K562 (cell line): Measurements from ENCODE around the gene CRIM1. TPM values are rescaled to one million over a fixed set of nuclear protein-coding genes. Genes with fewer than 3 reads are reported as not detected.

Experiments used
- ZKSCAN3 ChIP-seq: fragments of 250-450 bp; sonication (Bioruptor Pico); IDR thresholded peaks from 2 replicates; pipeline ENCODE4 v1.4.0; 2020
- ZNF165 ChIP-seq: fragments of 250-450 bp; sonication (Bioruptor Pico); IDR thresholded peaks from 2 replicates; pipeline ENCODE4 v1.4.0; 2020; ENCODE audit warnings: borderline replicate concordance
- ZNF217 ChIP-seq: sonication (generic); formaldehyde crosslinking; IDR thresholded peaks from 2 replicates; pipeline ENCODE4 v1.8.0; 2022; ENCODE audit warnings: mild to moderate bottlenecking, missing genetic modification reagents
- polyA plus RNA-seq, 8 experiments: library from polyadenylated mRNA; depleted of rRNA in 4 of 8; stranded (reverse) in 5 of 8; unstranded in 3 of 8; fragments of >200 nt; fragmentation: Nextera tagmentation in 2 of 8; fragmentation: Illumina TruSeq in 1 of 8; extraction: Ambion mirVana in 2 of 8; extraction: Trizol in 1 of 8; gene quantifications; 2 replicates each; pipeline versions ENCODE4 v1.2.1 to v1.2.3, GENCODE V29; 2011 to 2014; ENCODE audit warnings: inconsistent platforms in 1 of 8, missing spikeins in 1 of 8
- total RNA-seq, 7 experiments: library from RNA; depleted of rRNA in 6 of 7; stranded (reverse); fragments of >200 nt in 6 of 7; fragmentation: Illumina TruSeq in 2 of 7; extraction: Trizol in 2 of 7; gene quantifications; 2 replicates each; pipeline versions ENCODE4 v1.2.1 to v1.2.3, GENCODE V29; 2011 to 2021; ENCODE audit warnings: low replicate concordance in 1 of 7
- TF ChIP-seq, protein P1 (sequence below), 2 experiments: IDR thresholded peaks; 2 replicates each; pipeline ENCODE4 v1.6.1; 2012; ENCODE audit warnings: improper control_type of control experiment in 2 of 2, low read depth in 2 of 2, low read length in 2 of 2, borderline replicate concordance in 1 of 2
- TF ChIP-seq, protein P2 (sequence below): fragments of 450-650 bp; IDR thresholded peaks from 2 replicates; pipeline ENCODE4 v1.6.1; 2016; ENCODE audit warnings: mild to moderate bottlenecking, moderate library complexity
- TF ChIP-seq, protein P3 (sequence below), 2 experiments: IDR thresholded peaks; 2 replicates each; pipeline ENCODE4 v1.6.1; 2011; ENCODE audit warnings: borderline replicate concordance in 1 of 2, control low read depth in 1 of 2, low read depth in 1 of 2, low read length in 1 of 2, mild to moderate bottlenecking in 1 of 2, mixed read lengths in 1 of 2, moderate library complexity in 1 of 2; ENCODE audit not compliant: insufficient read depth in 1 of 2, insufficient read length in 1 of 2, poor library complexity in 1 of 2, severe bottlenecking in 1 of 2; ENCODE audit errors: extremely low read depth in 1 of 2

The CRIM1 gene
- total and polyA plus RNA-seq, 9 of the 15 experiments (the other 6 are each of a cell fraction or from before 2014, with no cell fraction given): 0.01 to 0.36 (median 0.06) TPM; not detected in 1

DNA sequence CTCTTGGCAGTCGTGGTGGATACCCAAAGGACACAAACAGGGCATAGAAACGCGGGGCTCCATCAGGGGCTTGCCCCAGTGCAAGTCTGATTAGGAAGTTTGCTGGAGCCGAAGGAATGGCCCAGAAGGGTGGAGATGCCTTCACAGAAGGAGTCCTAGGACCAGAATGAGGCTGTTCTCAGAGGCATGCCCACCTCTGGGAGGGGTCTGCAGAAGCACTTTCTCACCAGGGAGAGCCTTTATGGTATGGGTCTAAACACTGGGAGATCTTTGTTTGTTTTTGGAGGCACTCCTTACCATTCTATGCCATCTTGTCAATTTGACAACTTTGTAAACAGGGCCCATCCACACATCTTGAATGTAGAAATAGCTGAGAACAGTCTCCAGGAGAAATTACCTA, 75.0 kb downstream of the CRIM1 start (continued):
- TF ChIP-seq, protein P1, sequence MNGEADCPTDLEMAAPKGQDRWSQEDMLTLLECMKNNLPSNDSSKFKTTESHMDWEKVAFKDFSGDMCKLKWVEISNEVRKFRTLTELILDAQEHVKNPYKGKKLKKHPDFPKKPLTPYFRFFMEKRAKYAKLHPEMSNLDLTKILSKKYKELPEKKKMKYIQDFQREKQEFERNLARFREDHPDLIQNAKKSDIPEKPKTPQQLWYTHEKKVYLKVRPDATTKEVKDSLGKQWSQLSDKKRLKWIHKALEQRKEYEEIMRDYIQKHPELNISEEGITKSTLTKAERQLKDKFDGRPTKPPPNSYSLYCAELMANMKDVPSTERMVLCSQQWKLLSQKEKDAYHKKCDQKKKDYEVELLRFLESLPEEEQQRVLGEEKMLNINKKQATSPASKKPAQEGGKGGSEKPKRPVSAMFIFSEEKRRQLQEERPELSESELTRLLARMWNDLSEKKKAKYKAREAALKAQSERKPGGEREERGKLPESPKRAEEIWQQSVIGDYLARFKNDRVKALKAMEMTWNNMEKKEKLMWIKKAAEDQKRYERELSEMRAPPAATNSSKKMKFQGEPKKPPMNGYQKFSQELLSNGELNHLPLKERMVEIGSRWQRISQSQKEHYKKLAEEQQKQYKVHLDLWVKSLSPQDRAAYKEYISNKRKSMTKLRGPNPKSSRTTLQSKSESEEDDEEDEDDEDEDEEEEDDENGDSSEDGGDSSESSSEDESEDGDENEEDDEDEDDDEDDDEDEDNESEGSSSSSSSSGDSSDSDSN (IDR thresholded peaks at IDR 0.05; ENCODE audit: borderline replicate concordance in 1 of 2, low read depth in 2 of 2, low read length in 2 of 2): no peak
- no peak for TF ChIP-seq ZNF165 (CRISPR knock-in tag)
- no peak for TF ChIP-seq ZKSCAN3 (CRISPR knock-in tag)
- TF ChIP-seq, protein P2, sequence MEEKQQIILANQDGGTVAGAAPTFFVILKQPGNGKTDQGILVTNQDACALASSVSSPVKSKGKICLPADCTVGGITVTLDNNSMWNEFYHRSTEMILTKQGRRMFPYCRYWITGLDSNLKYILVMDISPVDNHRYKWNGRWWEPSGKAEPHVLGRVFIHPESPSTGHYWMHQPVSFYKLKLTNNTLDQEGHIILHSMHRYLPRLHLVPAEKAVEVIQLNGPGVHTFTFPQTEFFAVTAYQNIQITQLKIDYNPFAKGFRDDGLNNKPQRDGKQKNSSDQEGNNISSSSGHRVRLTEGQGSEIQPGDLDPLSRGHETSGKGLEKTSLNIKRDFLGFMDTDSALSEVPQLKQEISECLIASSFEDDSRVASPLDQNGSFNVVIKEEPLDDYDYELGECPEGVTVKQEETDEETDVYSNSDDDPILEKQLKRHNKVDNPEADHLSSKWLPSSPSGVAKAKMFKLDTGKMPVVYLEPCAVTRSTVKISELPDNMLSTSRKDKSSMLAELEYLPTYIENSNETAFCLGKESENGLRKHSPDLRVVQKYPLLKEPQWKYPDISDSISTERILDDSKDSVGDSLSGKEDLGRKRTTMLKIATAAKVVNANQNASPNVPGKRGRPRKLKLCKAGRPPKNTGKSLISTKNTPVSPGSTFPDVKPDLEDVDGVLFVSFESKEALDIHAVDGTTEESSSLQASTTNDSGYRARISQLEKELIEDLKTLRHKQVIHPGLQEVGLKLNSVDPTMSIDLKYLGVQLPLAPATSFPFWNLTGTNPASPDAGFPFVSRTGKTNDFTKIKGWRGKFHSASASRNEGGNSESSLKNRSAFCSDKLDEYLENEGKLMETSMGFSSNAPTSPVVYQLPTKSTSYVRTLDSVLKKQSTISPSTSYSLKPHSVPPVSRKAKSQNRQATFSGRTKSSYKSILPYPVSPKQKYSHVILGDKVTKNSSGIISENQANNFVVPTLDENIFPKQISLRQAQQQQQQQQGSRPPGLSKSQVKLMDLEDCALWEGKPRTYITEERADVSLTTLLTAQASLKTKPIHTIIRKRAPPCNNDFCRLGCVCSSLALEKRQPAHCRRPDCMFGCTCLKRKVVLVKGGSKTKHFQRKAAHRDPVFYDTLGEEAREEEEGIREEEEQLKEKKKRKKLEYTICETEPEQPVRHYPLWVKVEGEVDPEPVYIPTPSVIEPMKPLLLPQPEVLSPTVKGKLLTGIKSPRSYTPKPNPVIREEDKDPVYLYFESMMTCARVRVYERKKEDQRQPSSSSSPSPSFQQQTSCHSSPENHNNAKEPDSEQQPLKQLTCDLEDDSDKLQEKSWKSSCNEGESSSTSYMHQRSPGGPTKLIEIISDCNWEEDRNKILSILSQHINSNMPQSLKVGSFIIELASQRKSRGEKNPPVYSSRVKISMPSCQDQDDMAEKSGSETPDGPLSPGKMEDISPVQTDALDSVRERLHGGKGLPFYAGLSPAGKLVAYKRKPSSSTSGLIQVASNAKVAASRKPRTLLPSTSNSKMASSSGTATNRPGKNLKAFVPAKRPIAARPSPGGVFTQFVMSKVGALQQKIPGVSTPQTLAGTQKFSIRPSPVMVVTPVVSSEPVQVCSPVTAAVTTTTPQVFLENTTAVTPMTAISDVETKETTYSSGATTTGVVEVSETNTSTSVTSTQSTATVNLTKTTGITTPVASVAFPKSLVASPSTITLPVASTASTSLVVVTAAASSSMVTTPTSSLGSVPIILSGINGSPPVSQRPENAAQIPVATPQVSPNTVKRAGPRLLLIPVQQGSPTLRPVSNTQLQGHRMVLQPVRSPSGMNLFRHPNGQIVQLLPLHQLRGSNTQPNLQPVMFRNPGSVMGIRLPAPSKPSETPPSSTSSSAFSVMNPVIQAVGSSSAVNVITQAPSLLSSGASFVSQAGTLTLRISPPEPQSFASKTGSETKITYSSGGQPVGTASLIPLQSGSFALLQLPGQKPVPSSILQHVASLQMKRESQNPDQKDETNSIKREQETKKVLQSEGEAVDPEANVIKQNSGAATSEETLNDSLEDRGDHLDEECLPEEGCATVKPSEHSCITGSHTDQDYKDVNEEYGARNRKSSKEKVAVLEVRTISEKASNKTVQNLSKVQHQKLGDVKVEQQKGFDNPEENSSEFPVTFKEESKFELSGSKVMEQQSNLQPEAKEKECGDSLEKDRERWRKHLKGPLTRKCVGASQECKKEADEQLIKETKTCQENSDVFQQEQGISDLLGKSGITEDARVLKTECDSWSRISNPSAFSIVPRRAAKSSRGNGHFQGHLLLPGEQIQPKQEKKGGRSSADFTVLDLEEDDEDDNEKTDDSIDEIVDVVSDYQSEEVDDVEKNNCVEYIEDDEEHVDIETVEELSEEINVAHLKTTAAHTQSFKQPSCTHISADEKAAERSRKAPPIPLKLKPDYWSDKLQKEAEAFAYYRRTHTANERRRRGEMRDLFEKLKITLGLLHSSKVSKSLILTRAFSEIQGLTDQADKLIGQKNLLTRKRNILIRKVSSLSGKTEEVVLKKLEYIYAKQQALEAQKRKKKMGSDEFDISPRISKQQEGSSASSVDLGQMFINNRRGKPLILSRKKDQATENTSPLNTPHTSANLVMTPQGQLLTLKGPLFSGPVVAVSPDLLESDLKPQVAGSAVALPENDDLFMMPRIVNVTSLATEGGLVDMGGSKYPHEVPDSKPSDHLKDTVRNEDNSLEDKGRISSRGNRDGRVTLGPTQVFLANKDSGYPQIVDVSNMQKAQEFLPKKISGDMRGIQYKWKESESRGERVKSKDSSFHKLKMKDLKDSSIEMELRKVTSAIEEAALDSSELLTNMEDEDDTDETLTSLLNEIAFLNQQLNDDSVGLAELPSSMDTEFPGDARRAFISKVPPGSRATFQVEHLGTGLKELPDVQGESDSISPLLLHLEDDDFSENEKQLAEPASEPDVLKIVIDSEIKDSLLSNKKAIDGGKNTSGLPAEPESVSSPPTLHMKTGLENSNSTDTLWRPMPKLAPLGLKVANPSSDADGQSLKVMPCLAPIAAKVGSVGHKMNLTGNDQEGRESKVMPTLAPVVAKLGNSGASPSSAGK: no peak
- no peak for TF ChIP-seq ZNF217 (CRISPR knock-in tag)
- TF ChIP-seq, protein P3, sequence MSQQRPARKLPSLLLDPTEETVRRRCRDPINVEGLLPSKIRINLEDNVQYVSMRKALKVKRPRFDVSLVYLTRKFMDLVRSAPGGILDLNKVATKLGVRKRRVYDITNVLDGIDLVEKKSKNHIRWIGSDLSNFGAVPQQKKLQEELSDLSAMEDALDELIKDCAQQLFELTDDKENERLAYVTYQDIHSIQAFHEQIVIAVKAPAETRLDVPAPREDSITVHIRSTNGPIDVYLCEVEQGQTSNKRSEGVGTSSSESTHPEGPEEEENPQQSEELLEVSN (IDR thresholded peaks at IDR 0.05; ENCODE audit: borderline replicate concordance in 1 of 2, extremely low read depth in 1 of 2, insufficient read depth in 1 of 2, insufficient read length in 1 of 2, low read depth in 1 of 2, low read length in 1 of 2, poor library complexity in 1 of 2, severe bottlenecking in 1 of 2): no peak
